SK-N-SH (cell line): ENCODE data around the gene DSG2. TPM values are rescaled to one million over a fixed set of nuclear protein-coding genes. Genes with fewer than 3 reads are reported as not detected.

Experiments
- CTCF ChIA-PET: fragments of 300-600, 350-600 bp; formaldehyde crosslinking; extraction: SDS; loops from one replicate; lab custom pipeline; 2021; lab: Yijun Ruan, JAX
- POLR2A ChIA-PET: fragments of 350-600 bp; sonication (Branson Sonifier 250); formaldehyde crosslinking; extraction: SDS; loops from one replicate; lab custom pipeline; 2020; ENCODE audit warnings: antibody characterized with exemption, inconsistent platforms; lab: Yijun Ruan, JAX
- DNase-seq: peaks from one replicate; pipeline ENCODE4 v3.0.0; 2012
- H2AFZ ChIP-seq: fragments of 200-600 bp; sonication (generic); 2 replicates; pipeline ENCODE4 v1.8.1; 2016; ENCODE audit warnings: antibody characterized with exemption, mild to moderate bottlenecking, low read depth
- H3F3A ChIP-seq: fragments of 200-600 bp; sonication (generic); replicated peaks from 2 replicates; pipeline ENCODE3; 2016; ENCODE audit warnings: antibody characterized with exemption, mild to moderate bottlenecking; ENCODE audit not compliant: insufficient read depth
- H3K27ac ChIP-seq, 2 experiments: fragments of 200-500 bp in 1 of 2; fragments of 200-600 bp in 1 of 2; sonication (Bioruptor generic) in 1 of 2; sonication (generic), shearing (Covaris generic) in 1 of 2; 2 replicates each; pipeline versions ENCODE4 v1.5.1 to v1.6.1; 2014 to 2016; ENCODE audit warnings: low read depth in 2 of 2, inconsistent platforms in 1 of 2, low read length in 1 of 2, mild to moderate bottlenecking in 1 of 2, mixed read lengths in 1 of 2
- H3K27me3 ChIP-seq: fragments of 200-600 bp; sonication (generic), shearing (Covaris generic); 2 replicates; pipeline ENCODE4 v1.6.1; 2016; ENCODE audit warnings: mixed run types; ENCODE audit not compliant: insufficient read depth
- H3K36me3 ChIP-seq, 2 experiments: fragments of 200-500 bp in 1 of 2; fragments of 200-600 bp in 1 of 2; sonication (Bioruptor generic) in 1 of 2; sonication (generic) in 1 of 2; replicated peaks in 1 of 2; 2 replicates each; pipeline versions ENCODE3 to v1.5.1; 2014 to 2016; ENCODE audit warnings: low read length in 1 of 2, mild to moderate bottlenecking in 1 of 2; ENCODE audit not compliant: insufficient read depth in 2 of 2, control insufficient read depth in 1 of 2
- H3K4me1 ChIP-seq, 2 experiments: fragments of 200-500 bp in 1 of 2; fragments of 200-600 bp in 1 of 2; sonication (Bioruptor generic) in 1 of 2; sonication (generic), shearing (Covaris generic) in 1 of 2; 2 replicates each; pipeline versions ENCODE4 v1.5.1 to v1.6.1; 2014 to 2016; ENCODE audit warnings: low read depth in 1 of 2, low read length in 1 of 2, mixed run types in 1 of 2; ENCODE audit not compliant: insufficient read depth in 2 of 2, control insufficient read depth in 1 of 2
- H3K4me2 ChIP-seq: fragments of 200-600 bp; sonication (generic), shearing (Covaris generic); 2 replicates; pipeline ENCODE4 v1.6.1; 2017; ENCODE audit warnings: mixed run types
- H3K4me3 ChIP-seq, 2 experiments: fragments of 200-500 bp in 1 of 2; fragments of 200-600 bp in 1 of 2; sonication (Bioruptor generic) in 1 of 2; sonication (generic), shearing (Covaris generic) in 1 of 2; 2 replicates each; pipeline versions ENCODE4 v1.5.1 to v1.8.1; 2014 to 2016; ENCODE audit warnings: low read depth in 2 of 2, inconsistent platforms in 1 of 2, low read length in 1 of 2, mild to moderate bottlenecking in 1 of 2, mixed read lengths in 1 of 2, moderate library complexity in 1 of 2
- H3K79me2 ChIP-seq: fragments of 200-600 bp; sonication (generic); 2 replicates; pipeline ENCODE4 v1.8.1; 2017; ENCODE audit warnings: mild to moderate bottlenecking; ENCODE audit not compliant: insufficient read depth
- H3K9ac ChIP-seq: fragments of 200-600 bp; sonication (generic); 2 replicates; pipeline ENCODE4 v1.6.1; 2017; ENCODE audit warnings: mixed run types
- H3K9me2 ChIP-seq: fragments of 200-600 bp; sonication (generic); 2 replicates; pipeline ENCODE4 v1.6.1; 2017; ENCODE audit warnings: mixed run types
- H3K9me3 ChIP-seq: fragments of 200-600 bp; sonication (generic); 2 replicates; pipeline ENCODE4 v1.6.1; 2017; ENCODE audit warnings: mixed run types, mild to moderate bottlenecking, moderate library complexity
- H4K20me1 ChIP-seq: fragments of 200-600 bp; sonication (generic); 2 replicates; pipeline ENCODE4 v1.6.1; 2017; ENCODE audit warnings: mild to moderate bottlenecking, mixed run types; ENCODE audit not compliant: insufficient read depth
- ELF1 ChIP-seq: IDR thresholded peaks from 2 replicates; pipeline ENCODE4 v1.4.0; 2012
- EP300 ChIP-seq, 2 experiments: IDR thresholded peaks; 2 replicates each; pipeline versions ENCODE4 v1.4.0 to v1.6.1; 2012; ENCODE audit warnings: borderline replicate concordance in 1 of 2, low read depth in 1 of 2, low read length in 1 of 2
- EZH2phosphoT487 ChIP-seq: fragments of 200-600 bp; sonication (generic); IDR thresholded peaks from 2 replicates; pipeline ENCODE4 v1.6.1; 2017; ENCODE audit warnings: low read depth, mixed run types, mild to moderate bottlenecking, antibody characterized with exemption, moderate library complexity, borderline replicate concordance
- FOSL2 ChIP-seq: IDR thresholded peaks from 2 replicates; pipeline ENCODE4 v1.4.0; 2012; ENCODE audit warnings: low read depth, mild to moderate bottlenecking, moderate library complexity, borderline replicate concordance
- FOXJ3 ChIP-seq: sonication (generic); formaldehyde crosslinking; IDR thresholded peaks from 2 replicates; pipeline ENCODE4 v1.5.1; 2020; ENCODE audit warnings: mild to moderate bottlenecking, missing genetic modification reagents
- GABPA ChIP-seq: IDR thresholded peaks from 2 replicates; pipeline ENCODE4 v1.4.0; 2012; ENCODE audit warnings: low read depth, mild to moderate bottlenecking
- JUND ChIP-seq: IDR thresholded peaks from 2 replicates; pipeline ENCODE4 v1.4.0; 2012
- MEF2A ChIP-seq: IDR thresholded peaks from 2 replicates; pipeline ENCODE4 v1.4.0; 2012; ENCODE audit warnings: low read depth, borderline replicate concordance
- MXI1 ChIP-seq: IDR thresholded peaks from 2 replicates; pipeline ENCODE4 v1.6.1; 2012; ENCODE audit warnings: mild to moderate bottlenecking, low read depth, low read length, improper control_type of control experiment
- NFIC ChIP-seq: IDR thresholded peaks from 2 replicates; pipeline ENCODE4 v1.4.0; 2012; ENCODE audit warnings: borderline replicate concordance
- POLR2AphosphoS5 ChIP-seq: IDR thresholded peaks from 2 replicates; pipeline ENCODE4 v1.6.1; 2012; ENCODE audit warnings: low read depth, low read length
- RCOR1 ChIP-seq: fragments of 150-350 bp; IDR thresholded peaks from 2 replicates; pipeline ENCODE4 v1.6.1; 2017; ENCODE audit warnings: antibody characterized with exemption, low read length
- RFX5 ChIP-seq: IDR thresholded peaks from 2 replicates; pipeline ENCODE4 v1.6.1; 2012; ENCODE audit warnings: mild to moderate bottlenecking, improper control_type of control experiment, low read length
- SMC3 ChIP-seq: IDR thresholded peaks from 2 replicates; pipeline ENCODE4 v1.6.1; 2012; ENCODE audit warnings: low read depth, low read length, improper control_type of control experiment
- TAF1 ChIP-seq: IDR thresholded peaks from 2 replicates; pipeline ENCODE4 v1.6.1; 2012; ENCODE audit warnings: low read depth, mild to moderate bottlenecking, low read length, moderate library complexity, borderline replicate concordance
- TCF12 ChIP-seq: IDR thresholded peaks from 2 replicates; pipeline ENCODE4 v1.4.0; 2012
- TEAD4 ChIP-seq: IDR thresholded peaks from 2 replicates; pipeline ENCODE4 v1.4.0; 2012; ENCODE audit warnings: mild to moderate bottlenecking, borderline replicate concordance; ENCODE audit not compliant: insufficient read depth
- WGBS: methylation state at CpG from one replicate; pipeline ENCODE4 v1.1.6; 2017; ENCODE audit warnings: low lambda C conversion rate; 5-methylcytosine and 5-hydroxymethylcytosine counted together
- polyA plus RNA-seq, 3 experiments: library from polyadenylated mRNA; depleted of rRNA; stranded (reverse); fragments of >200 nt; gene quantifications; 2 replicates each; pipeline ENCODE4 v1.2.3, GENCODE V29; 2012
- TF ChIP-seq, protein P1 (sequence below): IDR thresholded peaks from 2 replicates; pipeline ENCODE4 v1.4.0; 2012; ENCODE audit warnings: low read depth, borderline replicate concordance
- TF ChIP-seq, protein P2 (sequence below): IDR thresholded peaks from 2 replicates; pipeline ENCODE4 v1.4.0; 2012; ENCODE audit warnings: low read depth
- TF ChIP-seq, protein P3 (sequence below): fragments of 150-350 bp; IDR thresholded peaks from 2 replicates; pipeline ENCODE4 v1.6.1; 2017; ENCODE audit warnings: antibody characterized with exemption, low read length, low read depth, borderline replicate concordance
- TF ChIP-seq, protein P4 (sequence below): IDR thresholded peaks from 2 replicates; pipeline ENCODE4 v1.6.1; 2012; ENCODE audit warnings: mild to moderate bottlenecking, low read depth, low read length, moderate library complexity
- TF ChIP-seq, protein P5 (sequence below): IDR thresholded peaks from 2 replicates; pipeline ENCODE4 v1.4.0; 2012; ENCODE audit warnings: low read depth, borderline replicate concordance

Gene DSG2
- polyA plus RNA-seq, 1 of the 3 experiments (the other 2 are of a cell fraction): not detected

DNA sequence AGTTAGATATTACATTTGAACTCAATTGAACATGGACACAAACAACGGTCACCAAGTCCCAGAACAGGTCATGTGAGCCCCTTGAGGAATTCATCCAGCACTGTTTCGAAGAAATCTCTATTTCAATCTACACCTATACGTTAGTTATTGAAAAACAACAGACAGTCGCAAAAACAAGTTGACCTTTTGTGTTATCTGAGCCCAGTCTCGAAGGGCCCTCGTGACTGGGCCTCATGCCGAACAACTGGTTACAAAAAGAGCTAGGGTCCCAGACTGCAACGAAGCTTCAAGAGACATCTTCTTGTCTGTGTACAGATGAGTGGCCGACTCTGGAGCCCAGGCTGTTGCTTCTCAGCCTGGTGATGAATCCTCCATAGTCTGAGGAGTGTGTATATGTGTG, 5.3 kb upstream of the DSG2 start:
- no peak overlapping the region for H3K4me3 ChIP-seq
- no peak overlapping the region for H3K4me2 ChIP-seq
- no peaks in the 10 kb centered on the region for H3F3A ChIP-seq
- H3K4me1 ChIP-seq: no peaks in the 10 kb centered on the region
- WGBS: 28% methylated on average over 9 of the region's 9 CpGs
- DNase-seq: no peak
- H3K79me2 ChIP-seq: no peaks in the 10 kb centered on the region
- H4K20me1 ChIP-seq: no peaks in the 10 kb centered on the region
- no peak overlapping the region for H2AFZ ChIP-seq
- H3K27me3 ChIP-seq: peaks cover 36% of the 10 kb centered on the region; the same call in 1 of the 2 replicates
- H3K9me2 ChIP-seq: no peaks in the 10 kb centered on the region
- H3K27ac ChIP-seq: no peak overlapping the region
- no peak overlapping the region for H3K9ac ChIP-seq
- H3K36me3 ChIP-seq: no peaks in the 10 kb centered on the region
- CTCF ChIA-PET: no interaction called here
- no peaks in the 10 kb centered on the region for H3K9me3 ChIP-seq
- no peak for TF ChIP-seq TCF12
- TF ChIP-seq JUND: no peak
- no peak for TF ChIP-seq FOSL2
- TF ChIP-seq MXI1: no peak
- TF ChIP-seq, protein P1, sequence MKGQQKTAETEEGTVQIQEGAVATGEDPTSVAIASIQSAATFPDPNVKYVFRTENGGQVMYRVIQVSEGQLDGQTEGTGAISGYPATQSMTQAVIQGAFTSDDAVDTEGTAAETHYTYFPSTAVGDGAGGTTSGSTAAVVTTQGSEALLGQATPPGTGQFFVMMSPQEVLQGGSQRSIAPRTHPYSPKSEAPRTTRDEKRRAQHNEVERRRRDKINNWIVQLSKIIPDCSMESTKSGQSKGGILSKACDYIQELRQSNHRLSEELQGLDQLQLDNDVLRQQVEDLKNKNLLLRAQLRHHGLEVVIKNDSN: no peak
- TF ChIP-seq RFX5: no peak
- TF ChIP-seq, all 33 proteins: peak for 0
- POLR2A ChIA-PET: no interaction called here

DNA sequence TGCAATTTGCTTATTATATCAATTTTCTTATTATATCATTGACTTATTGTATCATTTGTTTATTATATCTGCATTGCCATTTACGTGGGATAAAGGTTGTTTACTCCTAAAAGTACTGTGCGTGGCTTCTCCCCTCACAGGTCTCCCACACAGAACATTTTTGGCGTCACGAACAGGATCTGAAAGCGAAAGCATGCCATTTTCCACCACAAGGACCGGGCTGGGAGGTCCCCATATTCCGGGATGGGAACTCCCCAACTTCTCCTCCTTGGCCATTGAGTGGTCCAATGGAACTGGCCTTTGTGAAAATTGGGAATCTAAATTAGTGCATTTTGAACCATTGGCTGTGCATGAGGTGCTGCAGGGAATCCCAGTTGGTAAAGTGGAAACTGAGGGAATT, 4.8 kb upstream of the DSG2 start:
- DNase-seq: no peak
- no peak overlapping the region for H3K27ac ChIP-seq
- no peak overlapping the region for H2AFZ ChIP-seq
- peaks cover 40% of the 10 kb centered on the region; the same call in 1 of the 2 replicates for H3K27me3 ChIP-seq
- no peaks in the 10 kb centered on the region for H3K9me3 ChIP-seq
- no peaks in the 10 kb centered on the region for H4K20me1 ChIP-seq
- WGBS: 11% methylated on average over 7 of the region's 7 CpGs
- H3K4me1 ChIP-seq: peaks cover 0 to 1% of the 10 kb centered on the region in 2 experiments; a peak in 1 of 4 replicates
- no peaks in the 10 kb centered on the region for H3K36me3 ChIP-seq
- peak overlapping the region; percentile 70; the same call in 1 of the 2 replicates for H3K4me2 ChIP-seq
- no peaks in the 10 kb centered on the region for H3K79me2 ChIP-seq
- no peak overlapping the region for H3K9ac ChIP-seq
- peak overlapping the region in 1 of 2 experiments; percentile 20; a peak in 1 of 4 replicates for H3K4me3 ChIP-seq
- ChIA-PET CTCF (no interaction called here), POLR2A (no interaction called here)
- H3K9me2 ChIP-seq: no peaks in the 10 kb centered on the region
- no peaks in the 10 kb centered on the region for H3F3A ChIP-seq
- TF ChIP-seq RCOR1: no peak
- TF ChIP-seq POLR2AphosphoS5: no peak
- TF ChIP-seq, protein P2, sequence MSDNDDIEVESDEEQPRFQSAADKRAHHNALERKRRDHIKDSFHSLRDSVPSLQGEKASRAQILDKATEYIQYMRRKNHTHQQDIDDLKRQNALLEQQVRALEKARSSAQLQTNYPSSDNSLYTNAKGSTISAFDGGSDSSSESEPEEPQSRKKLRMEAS: no peak
- no peak for TF ChIP-seq TAF1
- TF ChIP-seq SMC3: no peak
- no peak for TF ChIP-seq ELF1
- no peak for TF ChIP-seq TEAD4
- no peak for TF ChIP-seq EP300 (IDR thresholded peaks at IDR 0.05; ENCODE audit: borderline replicate concordance in 1 of 2, low read depth in 1 of 2, low read length in 1 of 2)
- TF ChIP-seq EZH2phosphoT487: no peak
- no peak for TF ChIP-seq MEF2A
- TF ChIP-seq FOSL2: no peak
- no peak for TF ChIP-seq TCF12
- no peak for TF ChIP-seq NFIC
- TF ChIP-seq, protein P3, sequence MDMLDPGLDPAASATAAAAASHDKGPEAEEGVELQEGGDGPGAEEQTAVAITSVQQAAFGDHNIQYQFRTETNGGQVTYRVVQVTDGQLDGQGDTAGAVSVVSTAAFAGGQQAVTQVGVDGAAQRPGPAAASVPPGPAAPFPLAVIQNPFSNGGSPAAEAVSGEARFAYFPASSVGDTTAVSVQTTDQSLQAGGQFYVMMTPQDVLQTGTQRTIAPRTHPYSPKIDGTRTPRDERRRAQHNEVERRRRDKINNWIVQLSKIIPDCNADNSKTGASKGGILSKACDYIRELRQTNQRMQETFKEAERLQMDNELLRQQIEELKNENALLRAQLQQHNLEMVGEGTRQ: no peak
- TF ChIP-seq, protein P4, sequence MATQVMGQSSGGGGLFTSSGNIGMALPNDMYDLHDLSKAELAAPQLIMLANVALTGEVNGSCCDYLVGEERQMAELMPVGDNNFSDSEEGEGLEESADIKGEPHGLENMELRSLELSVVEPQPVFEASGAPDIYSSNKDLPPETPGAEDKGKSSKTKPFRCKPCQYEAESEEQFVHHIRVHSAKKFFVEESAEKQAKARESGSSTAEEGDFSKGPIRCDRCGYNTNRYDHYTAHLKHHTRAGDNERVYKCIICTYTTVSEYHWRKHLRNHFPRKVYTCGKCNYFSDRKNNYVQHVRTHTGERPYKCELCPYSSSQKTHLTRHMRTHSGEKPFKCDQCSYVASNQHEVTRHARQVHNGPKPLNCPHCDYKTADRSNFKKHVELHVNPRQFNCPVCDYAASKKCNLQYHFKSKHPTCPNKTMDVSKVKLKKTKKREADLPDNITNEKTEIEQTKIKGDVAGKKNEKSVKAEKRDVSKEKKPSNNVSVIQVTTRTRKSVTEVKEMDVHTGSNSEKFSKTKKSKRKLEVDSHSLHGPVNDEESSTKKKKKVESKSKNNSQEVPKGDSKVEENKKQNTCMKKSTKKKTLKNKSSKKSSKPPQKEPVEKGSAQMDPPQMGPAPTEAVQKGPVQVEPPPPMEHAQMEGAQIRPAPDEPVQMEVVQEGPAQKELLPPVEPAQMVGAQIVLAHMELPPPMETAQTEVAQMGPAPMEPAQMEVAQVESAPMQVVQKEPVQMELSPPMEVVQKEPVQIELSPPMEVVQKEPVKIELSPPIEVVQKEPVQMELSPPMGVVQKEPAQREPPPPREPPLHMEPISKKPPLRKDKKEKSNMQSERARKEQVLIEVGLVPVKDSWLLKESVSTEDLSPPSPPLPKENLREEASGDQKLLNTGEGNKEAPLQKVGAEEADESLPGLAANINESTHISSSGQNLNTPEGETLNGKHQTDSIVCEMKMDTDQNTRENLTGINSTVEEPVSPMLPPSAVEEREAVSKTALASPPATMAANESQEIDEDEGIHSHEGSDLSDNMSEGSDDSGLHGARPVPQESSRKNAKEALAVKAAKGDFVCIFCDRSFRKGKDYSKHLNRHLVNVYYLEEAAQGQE: no peak
- TF ChIP-seq, protein P5, sequence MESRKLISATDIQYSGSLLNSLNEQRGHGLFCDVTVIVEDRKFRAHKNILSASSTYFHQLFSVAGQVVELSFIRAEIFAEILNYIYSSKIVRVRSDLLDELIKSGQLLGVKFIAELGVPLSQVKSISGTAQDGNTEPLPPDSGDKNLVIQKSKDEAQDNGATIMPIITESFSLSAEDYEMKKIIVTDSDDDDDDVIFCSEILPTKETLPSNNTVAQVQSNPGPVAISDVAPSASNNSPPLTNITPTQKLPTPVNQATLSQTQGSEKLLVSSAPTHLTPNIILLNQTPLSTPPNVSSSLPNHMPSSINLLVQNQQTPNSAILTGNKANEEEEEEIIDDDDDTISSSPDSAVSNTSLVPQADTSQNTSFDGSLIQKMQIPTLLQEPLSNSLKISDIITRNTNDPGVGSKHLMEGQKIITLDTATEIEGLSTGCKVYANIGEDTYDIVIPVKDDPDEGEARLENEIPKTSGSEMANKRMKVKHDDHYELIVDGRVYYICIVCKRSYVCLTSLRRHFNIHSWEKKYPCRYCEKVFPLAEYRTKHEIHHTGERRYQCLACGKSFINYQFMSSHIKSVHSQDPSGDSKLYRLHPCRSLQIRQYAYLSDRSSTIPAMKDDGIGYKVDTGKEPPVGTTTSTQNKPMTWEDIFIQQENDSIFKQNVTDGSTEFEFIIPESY: no peak
- no peak for TF ChIP-seq FOXJ3
- TF ChIP-seq GABPA: no peak
